Measurements from ENCODE around the gene IFIT2. TPM values are rescaled to one million over a fixed set of nuclear protein-coding genes. Genes with fewer than 3 reads are reported as not detected.
"Not testable (repeated sequence)": the region's sequence is repeated elsewhere in the genome, so short reads cannot be mapped to it uniquely, and the experiment has no call there.

The IFIT2 gene
- total and polyA plus RNA-seq, 7 experiments from 2014 or later = 4.4 to 16.4 (median 8.4) TPM

- POLR2A ChIA-PET = interaction anchor here (0.8 to 1.6 kb wide), 4 partner anchors 19 to 86 kb away, joined by 3 to 19 read pairs (median 4); partner anchors contain the start of genes IFIT2 and IFIT5
- Mint-ChIP-seq H3K9me3 (peaks cover 0 to 9% (median 0%) of the 10 kb centered on the region in 11 donors), H3K27me3 (peaks cover 0 to 16% (median 0%) of the 10 kb centered on the region in 5 donors), H3K27ac (peak within 1 kb of the TSS; percentile 70 to 94 (median 87)), H3K4me1 (peaks cover 26 to 59% (median 54%) of the 10 kb centered on the region in 7 donors), H3K4me3 (peak within 1 kb of the TSS; percentile 80 to 94 (median 90)), H3K36me3 (peaks cover 0 to 35% (median 0%) of the 10 kb centered on the region in 5 donors)
- CTCF ChIA-PET = interaction anchor here (1.5 kb wide), 1 partner anchor 41 kb away, joined by 5 read pairs; no protein-coding TSS in a partner anchor
- no peaks in the 10 kb centered on the region for H3K27me3 ChIP-seq (ENCODE audit: control insufficient read depth in 2 of 2, insufficient read depth in 2 of 2, low read length in 2 of 2)
- peak within 1 kb of the TSS; percentile 68 for H3K4me3 ChIP-seq (ENCODE audit: low read length)
- H3K4me1 ChIP-seq (ENCODE audit: control insufficient read depth in 2 of 2, insufficient read depth in 2 of 2, low read length in 2 of 2) = peaks cover 14 to 25% of the 10 kb centered on the region in 2 donors
- intact Hi-C loops (cut with micrococcal nuclease) = loop anchor here in 1 of 2 donors (1.0 kb wide), 2 partner anchors 26 to 64 kb away; partner anchors contain the start of genes IFIT1 and IFIT2
- DNase-seq = peak in 7 of 9 donors; percentile 22 to 42 (median 30)
- peak within 1 kb of the TSS; percentile 62 for H3K27ac ChIP-seq (ENCODE audit: low read depth, low read length)
- ATAC-seq = peak; percentile 65
- H3K9me3 ChIP-seq (ENCODE audit: control insufficient read depth in 2 of 3, low read length in 3 of 3) = no peaks in the 10 kb centered on the region
- no peaks in the 10 kb centered on the region for H3K36me3 ChIP-seq (ENCODE audit: control insufficient read depth in 2 of 3, insufficient read depth in 3 of 3, low read length in 3 of 3)
These were observed 26.1 kb downstream of the IFIT2 start, which contains the start of gene IFIT3 for GRCh38 chr10:89327803-89328441. Gene IFIT3 (plus strand): TSS chr10:89327997. CDS start chr10:89328074, 77 bp downstream.

- no peaks in the 10 kb centered on the region for H3K36me3 ChIP-seq (ENCODE audit: control insufficient read depth in 2 of 3, insufficient read depth in 3 of 3, low read length in 3 of 3)
- no peak overlapping the region for H3K27ac ChIP-seq (ENCODE audit: low read depth, low read length)
- ChIA-PET CTCF (no interaction called here), POLR2A (no interaction called here)
- Mint-ChIP-seq H3K36me3 (peaks cover 0 to 34% (median 0%) of the 10 kb centered on the region in 5 donors), H3K27ac (peak overlapping the region in 3 of 9 donors; percentile 42 to 91 (median 87)), H3K9me3 (peaks cover 0 to 4% (median 0%) of the 10 kb centered on the region in 11 donors), H3K27me3 (peaks cover 0 to 8% (median 0%) of the 10 kb centered on the region in 5 donors), H3K4me3 (peak overlapping the region in 8 of 10 donors; percentile 16 to 94 (median 88)), H3K4me1 (peaks cover 36 to 71% (median 66%) of the 10 kb centered on the region in 7 donors)
- no peak overlapping the region for H3K4me3 ChIP-seq (ENCODE audit: low read length)
- ATAC-seq (no peak), DNase-seq (no peak)
- H3K9me3 ChIP-seq (ENCODE audit: control insufficient read depth in 2 of 3, low read length in 3 of 3) = no peaks in the 10 kb centered on the region
- peaks cover 25 to 33% of the 10 kb centered on the region in 2 donors for H3K4me1 ChIP-seq (ENCODE audit: control insufficient read depth in 2 of 2, insufficient read depth in 2 of 2, low read length in 2 of 2)
- no peaks in the 10 kb centered on the region for H3K27me3 ChIP-seq (ENCODE audit: control insufficient read depth in 2 of 2, insufficient read depth in 2 of 2, low read length in 2 of 2)
- intact Hi-C loops (cut with micrococcal nuclease) = no loop called here
These were observed 27.3 kb downstream of the IFIT2 start for GRCh38 chr10:89329151-89329550.

GRCh38 chr10:89330014-89330413, 28.2 kb downstream of the IFIT2 start:
- ATAC-seq; intact Hi-C loops (cut with micrococcal nuclease); CTCF ChIA-PET; H3K36me3 ChIP-seq (ENCODE audit: control insufficient read depth in 2 of 3, insufficient read depth in 3 of 3, low read length in 3 of 3); POLR2A ChIA-PET; H3K27me3 Mint-ChIP-seq; H3K27me3 ChIP-seq (ENCODE audit: control insufficient read depth in 2 of 2, insufficient read depth in 2 of 2, low read length in 2 of 2); H3K9me3 Mint-ChIP-seq; H3K9me3 ChIP-seq (ENCODE audit: control insufficient read depth in 2 of 3, low read length in 3 of 3); H3K27ac ChIP-seq (ENCODE audit: low read depth, low read length); H3K4me3 ChIP-seq (ENCODE audit: low read length); DNase-seq: not testable (repeated sequence)
- Mint-ChIP-seq H3K36me3 (peaks cover 0 to 33% (median 0%) of the 10 kb centered on the region in 5 donors), H3K4me1 (peaks cover 36 to 74% (median 73%) of the 10 kb centered on the region in 7 donors), H3K27ac (peak overlapping the region in 3 of 9 donors; percentile 77 to 91 (median 87)), H3K4me3 (peak overlapping the region in 4 of 10 donors; percentile 72 to 94 (median 84))
- H3K4me1 ChIP-seq (ENCODE audit: control insufficient read depth in 2 of 2, insufficient read depth in 2 of 2, low read length in 2 of 2) = peaks cover 34 to 40% of the 10 kb centered on the region in 2 donors

- H3K36me3 Mint-ChIP-seq = peaks cover 0 to 30% (median 0%) of the 10 kb centered on the region in 5 donors
- peaks cover 0 to 13% (median 0%) of the 10 kb centered on the region in 5 donors for H3K27me3 Mint-ChIP-seq
- CTCF ChIA-PET = interaction anchor here (2.1 kb wide), 1 partner anchor 39 kb away, joined by 6 read pairs; no protein-coding TSS in a partner anchor
- no peaks in the 10 kb centered on the region for H3K9me3 ChIP-seq (ENCODE audit: control insufficient read depth in 2 of 3, low read length in 3 of 3)
- DNase-seq (no peak), ATAC-seq (no peak)
- no peaks in the 10 kb centered on the region for H3K27me3 ChIP-seq (ENCODE audit: control insufficient read depth in 2 of 2, insufficient read depth in 2 of 2, low read length in 2 of 2)
- no peak overlapping the region for H3K4me3 ChIP-seq (ENCODE audit: low read length)
- H3K4me1 Mint-ChIP-seq = peaks cover 36 to 81% (median 79%) of the 10 kb centered on the region in 7 donors
- peak overlapping the region in 6 of 10 donors; percentile 70 to 94 (median 76) for H3K4me3 Mint-ChIP-seq
- H3K9me3 Mint-ChIP-seq = no peaks in the 10 kb centered on the region
- H3K27ac Mint-ChIP-seq = peak overlapping the region in 5 of 9 donors; percentile 14 to 91 (median 69)
- no peak overlapping the region for H3K27ac ChIP-seq (ENCODE audit: low read depth, low read length)
- H3K36me3 ChIP-seq (ENCODE audit: control insufficient read depth in 2 of 3, insufficient read depth in 3 of 3, low read length in 3 of 3) = no peaks in the 10 kb centered on the region
- intact Hi-C loops (cut with micrococcal nuclease) = no loop called here
- peaks cover 37 to 46% of the 10 kb centered on the region in 2 donors for H3K4me1 ChIP-seq (ENCODE audit: control insufficient read depth in 2 of 2, insufficient read depth in 2 of 2, low read length in 2 of 2)
- POLR2A ChIA-PET = interaction anchor here (1.7 kb wide), 1 partner anchor 79 kb away, joined by 5 read pairs; the partner anchor contains the start of gene LIPA
These were observed 28.8 kb downstream of the IFIT2 start for GRCh38 chr10:89330537-89331212.

GRCh38 chr10:89331487-89332122, 29.8 kb downstream of the IFIT2 start:
- peaks cover 0 to 21% (median 0%) of the 10 kb centered on the region in 5 donors for H3K27me3 Mint-ChIP-seq
- peak overlapping the region; percentile 86 to 98 (median 94) for H3K27ac Mint-ChIP-seq
- H3K27me3 ChIP-seq (ENCODE audit: control insufficient read depth in 2 of 2, insufficient read depth in 2 of 2, low read length in 2 of 2); H3K9me3 Mint-ChIP-seq; H3K36me3 ChIP-seq (ENCODE audit: control insufficient read depth in 2 of 3, insufficient read depth in 3 of 3, low read length in 3 of 3); DNase-seq; ATAC-seq; H3K9me3 ChIP-seq (ENCODE audit: control insufficient read depth in 2 of 3, low read length in 3 of 3): not testable (repeated sequence)
- ChIA-PET POLR2A (interaction anchor here (1.7 kb wide), 2 partner anchors 61 to 80 kb away, joined by 5 to 11 read pairs; partner anchors contain the start of genes IFIT1 and LIPA), CTCF (interaction anchor here (0.8 to 2.1 kb wide), 2 partner anchors 38 to 108 kb away, joined by 3 to 6 read pairs; no protein-coding TSS in a partner anchor)
- H3K4me3 ChIP-seq (ENCODE audit: low read length) = peak overlapping the region; percentile 63
- peak overlapping the region; percentile 73 to 94 (median 78) for H3K4me3 Mint-ChIP-seq
- peak overlapping the region; percentile 54 for H3K27ac ChIP-seq (ENCODE audit: low read depth, low read length)
- peaks cover 0 to 35% (median 0%) of the 10 kb centered on the region in 5 donors for H3K36me3 Mint-ChIP-seq
- peaks cover 36 to 90% (median 84%) of the 10 kb centered on the region in 7 donors for H3K4me1 Mint-ChIP-seq
- peaks cover 37 to 49% of the 10 kb centered on the region in 2 donors for H3K4me1 ChIP-seq (ENCODE audit: control insufficient read depth in 2 of 2, insufficient read depth in 2 of 2, low read length in 2 of 2)
- intact Hi-C loops (cut with micrococcal nuclease) = loop anchor here in 1 of 2 donors (1.0 kb wide), 2 partner anchors 29 to 83 kb away; partner anchors contain the start of genes IFIT2 and IFIT5
